HepG2 (cell line): ENCODE data around the gene TM4SF1. TPM values are rescaled to one million over a fixed set of nuclear protein-coding genes. Genes with fewer than 3 reads are reported as not detected.

Source experiments
- ATAD3A ChIP-seq: sonication (generic); formaldehyde crosslinking; IDR thresholded peaks from 2 replicates; pipeline ENCODE4 v1.4.0; 2020; ENCODE audit warnings: missing genetic modification reagents
- BCL3 ChIP-seq: sonication (generic); formaldehyde crosslinking; IDR thresholded peaks from 2 replicates; pipeline ENCODE4 v1.5.1; 2020; ENCODE audit warnings: mild to moderate bottlenecking, missing genetic modification reagents, moderate library complexity
- CHD2 ChIP-seq: IDR thresholded peaks from 2 replicates; pipeline ENCODE4 v1.6.1; 2011; ENCODE audit warnings: low read depth, low read length, improper control_type of control experiment
- GABPA ChIP-seq, 2 experiments: IDR thresholded peaks; 2 replicates each; pipeline ENCODE4 v1.6.1; 2011 to 2016; ENCODE audit warnings: low read depth in 2 of 2, low read length in 1 of 2, missing biosample characterization in 1 of 2, missing genetic modification characterization in 1 of 2
- GABPB1 ChIP-seq: IDR thresholded peaks from 2 replicates; pipeline ENCODE4 v1.6.1; 2016; ENCODE audit warnings: mild to moderate bottlenecking, missing genetic modification reagents, moderate library complexity, missing compliant biosample characterization
- GMEB1 ChIP-seq: sonication (generic); formaldehyde crosslinking; IDR thresholded peaks from 2 replicates; pipeline ENCODE4 v1.5.1; 2020; ENCODE audit warnings: missing genetic modification reagents, mild to moderate bottlenecking, borderline replicate concordance
- KAT8 ChIP-seq: IDR thresholded peaks from 2 replicates; pipeline ENCODE4 v1.6.1; 2016; ENCODE audit warnings: missing genetic modification reagents, missing compliant biosample characterization
- KLF11 ChIP-seq: IDR thresholded peaks from 2 replicates; pipeline ENCODE4 v1.6.1; 2016; ENCODE audit warnings: missing compliant biosample characterization
- MIXL1 ChIP-seq: IDR thresholded peaks from 2 replicates; pipeline ENCODE4 v1.6.1; 2016
- MLLT10 ChIP-seq: sonication (generic); formaldehyde crosslinking; IDR thresholded peaks from 2 replicates; pipeline ENCODE4 v1.4.0; 2020; ENCODE audit warnings: missing genetic modification reagents
- NFKBIZ ChIP-seq: IDR thresholded peaks from 2 replicates; pipeline ENCODE4 v1.6.1; 2018; ENCODE audit warnings: missing genetic modification reagents, missing compliant biosample characterization
- NR3C1 ChIP-seq: sonication (generic); formaldehyde crosslinking; IDR thresholded peaks from 2 replicates; pipeline ENCODE4 v1.4.0; 2020; ENCODE audit warnings: missing genetic modification reagents
- PHB2 ChIP-seq: fragments of 450-650 bp; IDR thresholded peaks from 2 replicates; pipeline ENCODE4 v1.6.1; 2018; ENCODE audit not compliant: partially characterized antibody
- POLR2AphosphoS5 ChIP-seq: IDR thresholded peaks from 2 replicates; pipeline ENCODE4 v1.6.1; 2012; ENCODE audit warnings: low read depth, low read length
- RFXANK ChIP-seq: IDR thresholded peaks from 2 replicates; pipeline ENCODE4 v1.6.1; 2016
- TEAD3 ChIP-seq: optimal IDR thresholded peaks from 2 replicates; pipeline ENCODE3; 2016; ENCODE audit warnings: borderline replicate concordance
- THAP7 ChIP-seq: sonication (generic); formaldehyde crosslinking; IDR thresholded peaks from 2 replicates; pipeline ENCODE4 v1.8.1; 2023; ENCODE audit warnings: mild to moderate bottlenecking, missing genetic modification reagents
- ZFP62 ChIP-seq: sonication (generic); formaldehyde crosslinking; IDR thresholded peaks from 2 replicates; pipeline ENCODE4 v1.4.0; 2020; ENCODE audit warnings: missing genetic modification reagents
- ZNF136 ChIP-seq: sonication (generic); formaldehyde crosslinking; IDR thresholded peaks from 2 replicates; pipeline ENCODE4 v1.8.1; 2022; ENCODE audit warnings: low read depth, mild to moderate bottlenecking, moderate library complexity, missing genetic modification reagents
- ZNF274 ChIP-seq: sonication (generic); formaldehyde crosslinking; IDR thresholded peaks from 2 replicates; pipeline ENCODE4 v1.5.1; 2020; ENCODE audit warnings: mild to moderate bottlenecking, missing genetic modification reagents
- polyA plus RNA-seq, 8 experiments: library from polyadenylated mRNA; depleted of rRNA in 3 of 8; stranded (reverse) in 7 of 8; unstranded in 1 of 8; fragments of >200 nt; fragmentation: Illumina TruSeq in 4 of 8; extraction: Trizol in 4 of 8; gene quantifications; 2 replicates each; pipeline versions ENCODE4 v1.2.1 to v1.2.3, GENCODE V29; 2011 to 2016; ENCODE audit warnings: low read depth in 4 of 8, missing spikeins in 1 of 8, mixed read lengths in 1 of 8; ENCODE audit not compliant: insufficient read depth in 1 of 8
- total RNA-seq, 5 experiments: library from RNA; depleted of rRNA; stranded (reverse); fragments of >200 nt; fragmentation: Illumina TruSeq; extraction: Trizol; gene quantifications; 2 replicates each; pipeline ENCODE4 v1.2.3, GENCODE V29; 2016; ENCODE audit warnings: low read depth in 1 of 5
- TF ChIP-seq, protein P1 (sequence below): sonication (generic); formaldehyde crosslinking; IDR thresholded peaks from 2 replicates; pipeline ENCODE4 v1.8.1; 2023; ENCODE audit warnings: missing genetic modification reagents, inconsistent platforms, borderline replicate concordance
- TF ChIP-seq, protein P2 (sequence below): sonication (generic); formaldehyde crosslinking; IDR thresholded peaks from 2 replicates; pipeline ENCODE4 v1.9.0; 2021; ENCODE audit warnings: missing genetic modification reagents, borderline replicate concordance

Gene TM4SF1
- total and polyA plus RNA-seq, 2 of the 13 experiments (the other 11 are each of a cell fraction or from before 2014, with no cell fraction given), result 431 to 1,359 TPM

- TF ChIP-seq POLR2AphosphoS5 (peak; percentile 99), ZNF136 (CRISPR knock-in tag) (no peak), NFKBIZ (CRISPR knock-in tag) (no peak), MLLT10 (CRISPR knock-in tag) (no peak), MIXL1 (CRISPR knock-in tag) (peak; percentile 46; the same call in 1 of the 2 replicates), ATAD3A (CRISPR knock-in tag) (no peak), CHD2 (no peak; the same call in 1 of the 2 replicates), KAT8 (CRISPR knock-in tag) (no peak; the same call in 1 of the 2 replicates), GABPB1 (peak; percentile 37; the same call in 1 of the 2 replicates), KLF11 (CRISPR knock-in tag) (peak; percentile 50; the same call in 1 of the 2 replicates), GABPA (IDR thresholded peaks at IDR 0.05; ENCODE audit: low read depth, low read length) (no peak), GABPA (CRISPR knock-in tag; IDR thresholded peaks at IDR 0.05; ENCODE audit: low read depth) (0 out of 2 replicates have a peak, but pooled peaks have one; percentile 10), BCL3 (CRISPR knock-in tag) (no peak; the same call in 1 of the 2 replicates), RFXANK (CRISPR knock-in tag) (no peak), ZFP62 (CRISPR knock-in tag) (no peak), PHB2 (no peak), ZNF274 (peak; percentile 16; the same call in 1 of the 2 replicates), TEAD3 (CRISPR knock-in tag) (peak; percentile 76), NR3C1 (no peak), THAP7 (CRISPR knock-in tag) (peak; percentile 87; the same call in 1 of the 2 replicates), GMEB1 (no peak; the same call in 1 of the 2 replicates)
- TF ChIP-seq, protein P1, sequence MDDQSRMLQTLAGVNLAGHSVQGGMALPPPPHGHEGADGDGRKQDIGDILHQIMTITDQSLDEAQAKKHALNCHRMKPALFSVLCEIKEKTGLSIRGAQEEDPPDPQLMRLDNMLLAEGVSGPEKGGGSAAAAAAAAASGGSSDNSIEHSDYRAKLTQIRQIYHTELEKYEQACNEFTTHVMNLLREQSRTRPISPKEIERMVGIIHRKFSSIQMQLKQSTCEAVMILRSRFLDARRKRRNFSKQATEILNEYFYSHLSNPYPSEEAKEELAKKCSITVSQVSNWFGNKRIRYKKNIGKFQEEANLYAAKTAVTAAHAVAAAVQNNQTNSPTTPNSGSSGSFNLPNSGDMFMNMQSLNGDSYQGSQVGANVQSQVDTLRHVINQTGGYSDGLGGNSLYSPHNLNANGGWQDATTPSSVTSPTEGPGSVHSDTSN, result no peak
- TF ChIP-seq, protein P2, sequence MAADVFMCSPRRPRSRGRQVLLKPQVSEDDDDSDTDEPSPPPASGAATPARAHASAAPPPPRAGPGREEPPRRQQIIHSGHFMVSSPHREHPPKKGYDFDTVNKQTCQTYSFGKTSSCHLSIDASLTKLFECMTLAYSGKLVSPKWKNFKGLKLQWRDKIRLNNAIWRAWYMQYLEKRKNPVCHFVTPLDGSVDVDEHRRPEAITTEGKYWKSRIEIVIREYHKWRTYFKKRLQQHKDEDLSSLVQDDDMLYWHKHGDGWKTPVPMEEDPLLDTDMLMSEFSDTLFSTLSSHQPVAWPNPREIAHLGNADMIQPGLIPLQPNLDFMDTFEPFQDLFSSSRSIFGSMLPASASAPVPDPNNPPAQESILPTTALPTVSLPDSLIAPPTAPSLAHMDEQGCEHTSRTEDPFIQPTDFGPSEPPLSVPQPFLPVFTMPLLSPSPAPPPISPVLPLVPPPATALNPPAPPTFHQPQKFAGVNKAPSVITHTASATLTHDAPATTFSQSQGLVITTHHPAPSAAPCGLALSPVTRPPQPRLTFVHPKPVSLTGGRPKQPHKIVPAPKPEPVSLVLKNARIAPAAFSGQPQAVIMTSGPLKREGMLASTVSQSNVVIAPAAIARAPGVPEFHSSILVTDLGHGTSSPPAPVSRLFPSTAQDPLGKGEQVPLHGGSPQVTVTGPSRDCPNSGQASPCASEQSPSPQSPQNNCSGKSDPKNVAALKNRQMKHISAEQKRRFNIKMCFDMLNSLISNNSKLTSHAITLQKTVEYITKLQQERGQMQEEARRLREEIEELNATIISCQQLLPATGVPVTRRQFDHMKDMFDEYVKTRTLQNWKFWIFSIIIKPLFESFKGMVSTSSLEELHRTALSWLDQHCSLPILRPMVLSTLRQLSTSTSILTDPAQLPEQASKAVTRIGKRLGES (CRISPR knock-in tag), result peak; percentile 31; the same call in 1 of the 2 replicates
These were observed at the start of gene TM4SF1 (continued) for GRCh38 chr3:149377408-149378364.
